Stomach (tissue), 9 donors: ENCODE results near the gene FDX2. TPM values are rescaled to one million over a fixed set of nuclear protein-coding genes. Genes with fewer than 3 reads are reported as not detected.

Experiments used
- DNase-seq, 2 donors: peaks; one replicate each; pipeline versions ENCODE4 v3.0.0 to v3.0.0-alpha.2; 2013 to 2019
- H3K27ac ChIP-seq, 5 donors: fragments of 200-600 bp in 4 of 5; sonication (generic) in 4 of 5; one replicate each; pipeline ENCODE4 v1.5.1; 2013 to 2019; ENCODE audit warnings: mild to moderate bottlenecking in 1 of 5, moderate library complexity in 1 of 5
- H3K27me3 ChIP-seq, 3 donors: fragments of 200-600 bp; sonication (generic); one replicate each; pipeline ENCODE4 v1.5.1; 2017 to 2019; ENCODE audit warnings: mixed run types in 1 of 3
- H3K36me3 ChIP-seq, 4 donors: fragments of 200-600 bp; sonication (generic); 1 replicate in 3 of 4; 2 replicates in 1 of 4; pipeline ENCODE4 v1.5.1; 2016 to 2019
- H3K4me1 ChIP-seq, 4 donors: fragments of 200-600 bp; sonication (generic); one replicate each; pipeline ENCODE4 v1.5.1; 2016 to 2019
- H3K4me3 ChIP-seq, 4 donors: fragments of 200-600 bp; sonication (generic) in 3 of 4; one replicate each; pipeline ENCODE4 v1.5.1; 2016 to 2019; ENCODE audit warnings: mild to moderate bottlenecking in 1 of 4
- H3K9me3 ChIP-seq, 4 donors: fragments of 200-600 bp; sonication (generic); one replicate each; pipeline ENCODE4 v1.5.1; 2016 to 2019
- EP300 ChIP-seq: sonication (generic); formaldehyde crosslinking; IDR thresholded peaks from one replicate; pipeline ENCODE4 v1.6.1; 2017; ENCODE audit warnings: antibody characterized with exemption
- POLR2A ChIP-seq, 4 donors: fragments of 450-650 bp; IDR thresholded peaks; one replicate each; pipeline ENCODE4 v1.6.1; 2016; ENCODE audit warnings: antibody characterized with exemption in 4 of 4, control low read depth in 2 of 4, mild to moderate bottlenecking in 1 of 4, moderate library complexity in 1 of 4
- POLR2AphosphoS5 ChIP-seq, 3 donors: sonication (generic); formaldehyde crosslinking; IDR thresholded peaks; one replicate each; pipeline ENCODE4 v1.6.1; 2016; ENCODE audit warnings: antibody characterized with exemption in 3 of 3
- WGBS, 5 donors: extraction: QIAGEN DNeasy Blood & Tissue Kit in 3 of 5; methylation state at CpG; one replicate each; pipeline versions ENCODE4 v1.1.5 to v1.1.7; 2013 to 2018; 5-methylcytosine and 5-hydroxymethylcytosine counted together
- intact Hi-C: fragments of 100-400 bp; cut with DNase I; formaldehyde crosslinking; loops from one replicate; pipeline ENCODE4 v1.15.1; 2023; ENCODE audit warnings: low total_unique reads
- polyA plus RNA-seq, 3 donors: library from polyadenylated mRNA; stranded (reverse); fragments of 200-250 nt; gene quantifications; one replicate each; pipeline ENCODE4 v1.2.3, GENCODE V29; 2013
- small RNA-seq, 4 donors: library from RNA; depleted of rRNA; stranded (forward); fragments of <200 nt; gene quantifications; one replicate each; pipeline ENCODE3, GENCODE V24; 2016
- total RNA-seq, 5 donors: library from RNA; depleted of rRNA; stranded (reverse); fragments of >200 nt; gene quantifications; one replicate each; pipeline versions ENCODE4 v1.1.0 to v1.2.3, GENCODE V29; 2014 to 2016
- TF ChIP-seq, protein P1 (sequence below), 7 experiments: fragments of 450-650 bp in 4 of 7; fragments of 200-600 bp in 3 of 7; sonication (generic) in 3 of 7; IDR thresholded peaks; one replicate each; pipeline ENCODE4 v1.5.1; 2016 to 2019; ENCODE audit warnings: antibody characterized with exemption in 7 of 7, control low read depth in 2 of 7, mild to moderate bottlenecking in 1 of 7
- donor health status: healthy with polysubstance abuse.
- donor health status: Bipolar disorder and iron deficiency.
- donor health status: healthy.

FDX2 gene
- total and polyA plus RNA-seq, 8 donors: 0.89 to 54.3 (median 28.8) TPM; not detected in 1

DNA sequence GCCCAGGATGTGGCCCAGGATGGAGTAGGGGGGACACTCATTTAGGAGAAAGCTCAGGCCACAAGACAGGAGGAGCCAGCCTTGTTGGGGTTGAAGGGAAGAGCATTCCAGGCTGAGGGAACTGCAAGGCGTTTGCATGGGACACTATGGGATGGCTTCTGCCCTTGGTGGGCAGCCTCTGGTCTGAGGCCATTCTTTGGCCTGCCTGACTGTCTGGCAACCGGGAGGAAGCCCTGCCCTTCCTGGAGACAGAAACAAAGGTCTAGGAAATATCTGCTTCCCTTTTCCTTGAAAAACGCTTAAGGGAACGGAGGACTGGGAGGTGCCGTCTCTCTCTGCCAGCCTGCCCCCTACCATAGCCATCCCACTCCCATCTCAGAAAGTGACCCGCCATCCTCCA lies 47.7 kb downstream of the FDX2 start:
- DNase-seq: no peak
- H3K36me3 ChIP-seq: no peaks in the 10 kb centered on the region
- no peak overlapping the region for H3K4me3 ChIP-seq
- peaks cover 0 to 35% (median 0%) of the 10 kb centered on the region in 3 donors for H3K27me3 ChIP-seq
- H3K27ac ChIP-seq: peak overlapping the region in 3 of 5 donors; percentile 41 to 89 (median 56)
- intact Hi-C loops: loop anchor here (5.0 kb wide), 1 partner anchor 124 kb away; no protein-coding TSS in a partner anchor
- TF ChIP-seq, protein P1, sequence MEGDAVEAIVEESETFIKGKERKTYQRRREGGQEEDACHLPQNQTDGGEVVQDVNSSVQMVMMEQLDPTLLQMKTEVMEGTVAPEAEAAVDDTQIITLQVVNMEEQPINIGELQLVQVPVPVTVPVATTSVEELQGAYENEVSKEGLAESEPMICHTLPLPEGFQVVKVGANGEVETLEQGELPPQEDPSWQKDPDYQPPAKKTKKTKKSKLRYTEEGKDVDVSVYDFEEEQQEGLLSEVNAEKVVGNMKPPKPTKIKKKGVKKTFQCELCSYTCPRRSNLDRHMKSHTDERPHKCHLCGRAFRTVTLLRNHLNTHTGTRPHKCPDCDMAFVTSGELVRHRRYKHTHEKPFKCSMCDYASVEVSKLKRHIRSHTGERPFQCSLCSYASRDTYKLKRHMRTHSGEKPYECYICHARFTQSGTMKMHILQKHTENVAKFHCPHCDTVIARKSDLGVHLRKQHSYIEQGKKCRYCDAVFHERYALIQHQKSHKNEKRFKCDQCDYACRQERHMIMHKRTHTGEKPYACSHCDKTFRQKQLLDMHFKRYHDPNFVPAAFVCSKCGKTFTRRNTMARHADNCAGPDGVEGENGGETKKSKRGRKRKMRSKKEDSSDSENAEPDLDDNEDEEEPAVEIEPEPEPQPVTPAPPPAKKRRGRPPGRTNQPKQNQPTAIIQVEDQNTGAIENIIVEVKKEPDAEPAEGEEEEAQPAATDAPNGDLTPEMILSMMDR (IDR thresholded peaks at IDR 0.05): no peak
- TF ChIP-seq EP300: no peak
- TF ChIP-seq POLR2A (IDR thresholded peaks at IDR 0.05): no peak
- TF ChIP-seq POLR2AphosphoS5 (IDR thresholded peaks at IDR 0.05): peak in 1 of 3 donors; percentile 12
- WGBS, 5 donors: 67 to 73% (median 72%) methylated on average over 6 of the region's 6 CpGs
- H3K9me3 ChIP-seq: no peaks in the 10 kb centered on the region
- H3K4me1 ChIP-seq: peaks cover 16 to 38% (median 22%) of the 10 kb centered on the region in 4 donors

GRCh38 chr19:10266706-10267105 lies 49.1 kb downstream of the FDX2 start:
- 62 to 74% (median 66%) methylated on average over 7 of the region's 7 CpGs for WGBS, 5 donors
- Histone ChIP-seq H3K27ac (no peak overlapping the region), H3K4me3 (no peak overlapping the region)

DNA sequence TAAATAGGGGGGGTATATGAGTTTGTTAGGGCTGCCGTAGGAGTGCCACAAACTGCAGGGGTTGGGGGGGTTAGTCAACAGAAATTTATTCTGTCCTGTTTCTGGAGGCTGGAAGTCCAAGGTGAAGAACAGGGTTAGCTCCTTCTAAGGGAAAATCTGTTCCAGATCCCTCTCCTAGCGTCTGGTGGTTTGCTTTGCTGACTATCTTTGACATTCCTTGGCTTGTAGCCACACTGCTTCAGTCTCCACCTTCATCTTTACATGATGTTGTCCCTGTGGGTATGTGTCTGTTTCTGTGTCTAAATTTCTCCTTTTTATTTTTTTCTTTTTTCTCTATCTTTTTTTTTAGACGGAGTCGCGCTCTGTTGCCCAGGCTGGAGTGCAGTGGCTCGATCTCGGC lies 53.0 kb downstream of the FDX2 start:
- H3K4me3 ChIP-seq: no peak overlapping the region
- no peak overlapping the region for H3K27ac ChIP-seq
- H3K9me3 ChIP-seq: no peaks in the 10 kb centered on the region
- peaks cover 10 to 33% (median 21%) of the 10 kb centered on the region in 4 donors for H3K4me1 ChIP-seq
- peaks cover 10 to 22% (median 14%) of the 10 kb centered on the region in 4 donors for H3K36me3 ChIP-seq
- intact Hi-C loops: no loop called here
- TF ChIP-seq EP300 (no peak), POLR2AphosphoS5 (IDR thresholded peaks at IDR 0.05) (no peak), POLR2A (IDR thresholded peaks at IDR 0.05) (no peak)
- TF ChIP-seq, protein P1 (IDR thresholded peaks at IDR 0.05): no peak
- WGBS, 5 donors: 73 to 81% (median 76%) methylated on average over 7 of the region's 7 CpGs
- no peak for DNase-seq
- H3K27me3 ChIP-seq: no peaks in the 10 kb centered on the region

More at GRCh38 chr19:10266706-10267105, 49.1 kb downstream of the FDX2 start:
- Histone ChIP-seq H3K27me3 (peaks cover 0 to 31% (median 0%) of the 10 kb centered on the region in 3 donors), H3K9me3 (no peaks in the 10 kb centered on the region), H3K36me3 (no peaks in the 10 kb centered on the region), H3K4me1 (peaks cover 13 to 26% (median 20%) of the 10 kb centered on the region in 4 donors)
- no peak for TF ChIP-seq POLR2A (IDR thresholded peaks at IDR 0.05)
- TF ChIP-seq, protein P1 (IDR thresholded peaks at IDR 0.05): no peak
- no peak for TF ChIP-seq POLR2AphosphoS5 (IDR thresholded peaks at IDR 0.05)
- TF ChIP-seq EP300: no peak
- intact Hi-C loops: loop anchor here (5.0 kb wide), 1 partner anchor 126 kb away; no protein-coding TSS in a partner anchor
- DNase-seq: no peak

DNA sequence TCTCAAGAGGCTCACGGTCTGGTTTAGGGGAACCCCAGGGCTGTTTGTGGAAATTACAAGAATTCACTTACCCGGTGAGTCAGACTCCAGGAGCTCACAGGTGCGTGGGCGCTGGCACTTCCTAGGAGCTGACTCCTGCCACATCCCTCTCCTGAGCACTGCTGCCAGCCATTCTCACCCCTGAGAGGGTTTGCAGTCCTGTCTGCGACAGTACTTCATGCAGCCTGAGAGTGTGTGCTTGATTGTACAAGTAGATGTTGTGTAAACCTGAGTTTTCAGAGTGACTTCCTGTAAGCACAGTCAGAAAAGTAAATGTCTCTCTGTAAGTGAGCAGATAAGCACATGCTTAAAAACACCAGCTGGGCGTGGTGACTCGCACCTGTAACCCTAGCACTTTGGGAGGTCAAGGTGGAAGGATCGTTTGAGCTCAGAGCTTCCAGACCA lies 55.7 kb downstream of the FDX2 start:
- Histone ChIP-seq H3K4me3 (peak overlapping the region in 1 of 4 donors; percentile 34), H3K4me1 (peaks cover 10 to 33% (median 21%) of the 10 kb centered on the region in 4 donors), H3K27ac (peak overlapping the region; percentile 9 to 78 (median 67)), H3K27me3 (no peaks in the 10 kb centered on the region), H3K36me3 (peaks cover 32 to 48% (median 40%) of the 10 kb centered on the region in 4 donors), H3K9me3 (no peaks in the 10 kb centered on the region)
- peak; percentile 44 to 53 for DNase-seq
- no peak for TF ChIP-seq EP300
- TF ChIP-seq, protein P1 (IDR thresholded peaks at IDR 0.05): no peak
- TF ChIP-seq POLR2AphosphoS5 (IDR thresholded peaks at IDR 0.05): peak in 2 of 3 donors; percentile 52 to 75
- intact Hi-C loops: no loop called here
- 23 to 49% (median 39%) methylated on average over 8 of the region's 8 CpGs for WGBS, 5 donors

Small RNA genes lying within 50 kb of the gene (small RNA-seq; reads per million reads assigned to genes)
- gene AC011511.1 (0 reads per million in 4 donors), gene AC011511.4 (0 reads per million in 4 donors)

Other genes with a start within 250 kb of the FDX2 start
- gene SHFL, start 229.7 kb downstream of the FDX2 start, total RNA-seq: 10 to 100 TPM in 4 of 5 donors, 1 to 10 TPM in 1; 7.0 to 62.0 (median 21.4) TPM
- gene SHFL, start 229.7 kb downstream of the FDX2 start, polyA plus RNA-seq: 10 to 100 TPM; 25.3 to 34.1 (median 25.7) TPM
- gene ANGPTL6, start 213.3 kb downstream of the FDX2 start, total RNA-seq: 1 to 10 TPM in 2 of 5 donors, not detected in 3; 5.1 to 5.2 TPM
- 1 to 10 TPM in 1 of 3 donors, under 1 TPM in 2; 0.68 to 2.3 (median 0.75) TPM for gene ANGPTL6, start 213.3 kb downstream of the FDX2 start, polyA plus RNA-seq
- gene PPAN, start 209.7 kb downstream of the FDX2 start, total RNA-seq: 10 to 100 TPM in 4 of 5 donors, 1 to 10 TPM in 1; 1.2 to 39.7 (median 20.4) TPM
- gene PPAN, start 209.7 kb downstream of the FDX2 start, polyA plus RNA-seq: 10 to 100 TPM; 33.8 to 52.3 (median 41.4) TPM
- gene P2RY11, start 204.3 kb downstream of the FDX2 start, total RNA-seq: 10 to 100 TPM in 2 of 5 donors, 1 to 10 TPM in 3; 1.8 to 24.8 (median 3.2) TPM
- gene P2RY11, start 204.3 kb downstream of the FDX2 start, polyA plus RNA-seq: 1 to 10 TPM; 4.9 to 7.8 (median 5.1) TPM
- 100 to 1,000 TPM; 144 to 324 (median 252) TPM for gene EIF3G, start 196.1 kb downstream of the FDX2 start, total RNA-seq
- gene EIF3G, start 196.1 kb downstream of the FDX2 start, polyA plus RNA-seq: 100 to 1,000 TPM; 206 to 324 (median 225) TPM
- 10 to 100 TPM; 32.1 to 92.0 (median 58.9) TPM for gene DNMT1, start 121.1 kb downstream of the FDX2 start, total RNA-seq
- gene DNMT1, start 121.1 kb downstream of the FDX2 start, polyA plus RNA-seq: 10 to 100 TPM; 16.6 to 29.3 (median 23.2) TPM
- 10 to 100 TPM in 1 of 5 donors, 1 to 10 TPM in 1, under 1 TPM in 2, not detected in 1; 0.29 to 11.7 (median 5.1) TPM for gene S1PR2, start 84.7 kb downstream of the FDX2 start, total RNA-seq
- 1 to 10 TPM; 2.4 to 2.9 (median 2.7) TPM for gene S1PR2, start 84.7 kb downstream of the FDX2 start, polyA plus RNA-seq
- gene MRPL4, start 63.8 kb downstream of the FDX2 start, total RNA-seq: 100 to 1,000 TPM in 1 of 5 donors, 10 to 100 TPM in 4; 16.1 to 314 (median 58.4) TPM
- 10 to 100 TPM; 48.7 to 53.1 (median 51.8) TPM for gene MRPL4, start 63.8 kb downstream of the FDX2 start, polyA plus RNA-seq
- 10 to 100 TPM in 2 of 5 donors, 1 to 10 TPM in 3; 2.3 to 15.6 (median 8.7) TPM for gene ICAM1, start 44.9 kb downstream of the FDX2 start, total RNA-seq
- gene ICAM1, start 44.9 kb downstream of the FDX2 start, polyA plus RNA-seq: 1 to 10 TPM; 7.9 to 9.5 (median 8.8) TPM
- 1 to 10 TPM in 1 of 5 donors, not detected in 4; 1.9 TPM for gene ICAM4, start 29.1 kb downstream of the FDX2 start, total RNA-seq
- under 1 TPM in 2 of 3 donors, not detected in 1; 0.56 to 0.85 TPM for gene ICAM4, start 29.1 kb downstream of the FDX2 start, polyA plus RNA-seq
- under 1 TPM in 1 of 5 donors, not detected in 4; 0.45 TPM for gene ICAM5, start 26.1 kb downstream of the FDX2 start, total RNA-seq
- under 1 TPM in 2 of 3 donors, not detected in 1; 0.12 to 0.50 TPM for gene ICAM5, start 26.1 kb downstream of the FDX2 start, polyA plus RNA-seq
- 1 to 10 TPM in 2 of 5 donors, not detected in 3; 2.2 to 2.3 TPM for gene ZGLP1, start 6.2 kb downstream of the FDX2 start, total RNA-seq
- gene ZGLP1, start 6.2 kb downstream of the FDX2 start, polyA plus RNA-seq: 1 to 10 TPM; 3.7 to 8.6 (median 4.3) TPM
- 10 to 100 TPM in 4 of 5 donors, 1 to 10 TPM in 1; 7.5 to 74.7 (median 21.4) TPM for gene RAVER1, start 17.5 kb upstream of the FDX2 start, total RNA-seq
- 1 to 10 TPM; 3.3 to 9.3 (median 7.2) TPM for gene RAVER1, start 17.5 kb upstream of the FDX2 start, polyA plus RNA-seq
- gene ICAM3, start 23.6 kb upstream of the FDX2 start, total RNA-seq: 10 to 100 TPM in 1 of 5 donors, 1 to 10 TPM in 3, not detected in 1; 3.5 to 17.1 (median 7.4) TPM
- 10 to 100 TPM in 1 of 3 donors, 1 to 10 TPM in 2; 8.5 to 10.5 (median 10.0) TPM for gene ICAM3, start 23.6 kb upstream of the FDX2 start, polyA plus RNA-seq
- gene TYK2, start 64.6 kb upstream of the FDX2 start, total RNA-seq: 100 to 1,000 TPM in 4 of 5 donors, 10 to 100 TPM in 1; 45.2 to 365 (median 314) TPM
- gene TYK2, start 64.6 kb upstream of the FDX2 start, polyA plus RNA-seq: 100 to 1,000 TPM in 2 of 3 donors, 10 to 100 TPM in 1; 88.8 to 144 (median 107) TPM
- gene CDC37, start 87.5 kb upstream of the FDX2 start, total RNA-seq: 100 to 1,000 TPM in 4 of 5 donors, 10 to 100 TPM in 1; 84.3 to 390 (median 174) TPM
- 100 to 1,000 TPM; 145 to 179 (median 164) TPM for gene CDC37, start 87.5 kb upstream of the FDX2 start, polyA plus RNA-seq
- 10 to 100 TPM in 2 of 5 donors, 1 to 10 TPM in 3; 2.3 to 30.7 (median 8.9) TPM for gene PDE4A, start 104.5 kb upstream of the FDX2 start, total RNA-seq
- 10 to 100 TPM in 2 of 3 donors, 1 to 10 TPM in 1; 5.0 to 12.9 (median 11.0) TPM for gene PDE4A, start 104.5 kb upstream of the FDX2 start, polyA plus RNA-seq
- 10 to 100 TPM; 15.8 to 84.9 (median 24.6) TPM for gene KEAP1, start 187.3 kb upstream of the FDX2 start, total RNA-seq
- gene KEAP1, start 187.3 kb upstream of the FDX2 start, polyA plus RNA-seq: 10 to 100 TPM; 49.6 to 88.1 (median 52.3) TPM
- under 1 TPM in 1 of 5 donors, not detected in 4; 0.73 TPM for gene S1PR5, start 201.4 kb upstream of the FDX2 start, total RNA-seq
- 10 to 100 TPM in 1 of 3 donors, under 1 TPM in 1, not detected in 1; 0.19 to 13.3 TPM for gene S1PR5, start 201.4 kb upstream of the FDX2 start, polyA plus RNA-seq
- gene ATG4D, start 227.9 kb upstream of the FDX2 start, total RNA-seq: 100 to 1,000 TPM in 1 of 5 donors, 10 to 100 TPM in 3, 1 to 10 TPM in 1; 2.3 to 336 (median 26.2) TPM
- gene ATG4D, start 227.9 kb upstream of the FDX2 start, polyA plus RNA-seq: 10 to 100 TPM; 26.3 to 48.9 (median 27.2) TPM
- gene KRI1, start 250.0 kb upstream of the FDX2 start, total RNA-seq: 100 to 1,000 TPM in 1 of 5 donors, 10 to 100 TPM in 3, 1 to 10 TPM in 1; 4.2 to 116 (median 18.7) TPM
- 10 to 100 TPM; 11.8 to 35.1 (median 12.5) TPM for gene KRI1, start 250.0 kb upstream of the FDX2 start, polyA plus RNA-seq